HTR-8/SVneo (cell line): Measurements from ENCODE around the gene MYCL.
A peak's percentile ranks its signal among the peaks of the same experiment; 100 is the strongest.
"Not testable (repeated sequence)": the region's sequence is repeated elsewhere in the genome, so short reads cannot be mapped to it uniquely, and the experiment has no call there.

Experiments used
- DNase-seq: peaks from one replicate; pipeline ENCODE4 v3.0.0; 2011; ENCODE audit warnings: low spot score, mixed read lengths; ENCODE audit not compliant: insufficient read length
- FAIRE-seq: peaks from 2 replicates; lab custom pipeline; 2011; peaks lifted over from hg19 to GRCh38; lab: Jason Lieb, UNC

The MYCL gene

DNA sequence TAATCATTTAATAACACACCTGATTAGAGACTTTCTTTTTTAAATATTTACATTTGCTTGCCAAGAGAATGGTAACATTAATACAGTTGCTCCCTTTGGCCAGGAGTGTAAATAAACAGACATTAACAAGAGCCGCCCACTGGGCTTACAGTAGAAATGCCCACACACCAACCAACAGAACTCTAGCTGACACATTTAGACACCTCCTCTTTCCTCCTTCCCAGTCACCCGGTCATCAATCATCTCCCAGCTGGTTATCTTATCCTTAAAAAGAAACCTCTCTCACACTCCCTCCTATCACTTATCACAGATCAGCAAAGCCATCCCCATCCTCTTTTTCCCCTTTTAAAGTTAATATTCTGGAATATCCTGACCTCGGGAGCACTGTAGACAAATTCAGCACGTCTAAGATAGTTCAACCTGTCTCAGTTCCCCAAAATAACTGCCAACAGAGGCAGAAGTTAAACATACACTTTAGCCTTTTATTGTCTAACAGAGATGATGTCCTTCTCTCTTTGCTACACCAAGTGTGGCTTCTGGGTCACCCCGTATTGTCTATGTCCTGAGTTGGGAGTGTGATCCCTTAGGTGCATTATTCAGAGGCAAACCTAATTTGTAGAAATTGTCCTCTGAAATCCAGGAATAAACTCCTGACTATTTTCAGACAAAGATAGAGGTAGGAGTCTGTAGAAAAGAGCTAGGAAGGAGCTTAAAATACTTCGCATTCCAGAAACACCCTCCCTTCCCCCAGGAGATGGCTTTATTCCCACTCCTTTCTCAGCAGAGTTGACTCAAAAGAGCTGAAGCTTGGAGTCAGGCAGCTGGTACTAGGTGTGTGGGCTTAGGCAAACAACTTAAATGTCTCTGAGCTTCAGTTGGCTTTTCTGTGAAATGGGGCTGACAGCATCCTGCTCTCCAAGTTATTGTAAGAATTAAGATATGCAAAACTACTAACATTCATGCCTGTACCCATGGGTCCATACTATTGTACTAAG, 8.8 kb downstream of the MYCL start:
- no peak for FAIRE-seq
- peak; percentile 59 for DNase-seq

DNA sequence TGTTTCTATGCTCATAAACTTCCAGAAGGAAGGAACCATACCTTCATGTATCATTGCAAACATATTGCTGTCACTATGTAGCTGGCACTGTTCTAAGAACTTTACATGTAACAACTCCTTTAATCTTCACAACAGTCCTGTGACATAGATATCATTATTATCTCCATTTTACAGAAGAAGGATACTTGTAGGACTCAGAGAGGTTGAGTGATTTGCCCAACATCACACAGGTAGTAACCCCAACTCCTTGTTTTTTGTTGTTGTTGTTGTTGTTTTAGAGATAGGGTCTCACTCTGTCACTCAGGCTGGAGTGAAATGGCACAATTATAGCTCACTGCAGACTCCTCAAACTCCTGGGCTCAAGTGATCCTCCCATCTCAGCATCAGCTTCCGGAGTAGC, 10.8 kb downstream of the MYCL start:
- DNase-seq (no peak), FAIRE-seq (no peak)

DNA sequence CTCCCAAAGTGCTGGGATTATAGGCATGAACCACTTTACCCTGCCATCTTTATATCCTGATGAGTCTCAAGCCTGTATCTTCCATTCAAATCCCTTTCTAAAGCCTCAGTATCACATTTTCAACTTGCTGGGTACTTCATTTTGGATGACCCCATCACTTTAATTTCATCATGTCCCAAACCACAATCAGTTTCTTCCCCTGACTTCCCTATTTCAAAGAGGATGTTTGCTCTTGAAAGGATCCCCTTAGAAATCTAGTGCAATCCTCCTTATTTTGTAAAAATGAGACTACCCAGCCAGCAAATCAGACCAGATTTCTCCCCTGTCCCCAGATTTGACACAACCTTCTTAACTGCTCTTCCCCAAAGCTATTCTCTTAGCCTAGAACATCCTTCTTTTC, 11.4 kb downstream of the MYCL start:
- DNase-seq: no peak
- FAIRE-seq: no peak

DNA sequence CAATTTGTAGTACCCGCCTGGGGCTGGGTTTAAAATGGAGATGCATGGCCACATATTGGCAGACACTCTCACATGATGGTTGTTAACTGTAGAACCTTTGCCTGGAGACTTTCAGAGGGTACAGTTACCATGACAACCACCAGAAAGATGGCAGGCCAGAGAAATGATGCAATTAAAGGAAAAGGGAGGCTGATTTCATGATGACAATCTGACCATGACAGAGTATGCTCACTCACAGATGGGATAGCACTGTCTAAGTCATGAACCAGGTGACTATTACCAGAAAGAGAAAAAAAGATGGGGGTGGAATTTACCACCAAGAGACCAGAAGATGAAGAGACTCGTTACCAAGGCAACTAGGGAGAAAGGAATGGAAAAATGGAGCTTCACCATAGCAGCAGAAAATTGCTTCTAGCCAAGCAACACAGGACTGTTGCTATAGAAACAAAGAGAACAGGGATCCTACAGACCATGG, 14.9 kb downstream of the MYCL start:
- FAIRE-seq (no peak), DNase-seq (no peak)

DNA sequence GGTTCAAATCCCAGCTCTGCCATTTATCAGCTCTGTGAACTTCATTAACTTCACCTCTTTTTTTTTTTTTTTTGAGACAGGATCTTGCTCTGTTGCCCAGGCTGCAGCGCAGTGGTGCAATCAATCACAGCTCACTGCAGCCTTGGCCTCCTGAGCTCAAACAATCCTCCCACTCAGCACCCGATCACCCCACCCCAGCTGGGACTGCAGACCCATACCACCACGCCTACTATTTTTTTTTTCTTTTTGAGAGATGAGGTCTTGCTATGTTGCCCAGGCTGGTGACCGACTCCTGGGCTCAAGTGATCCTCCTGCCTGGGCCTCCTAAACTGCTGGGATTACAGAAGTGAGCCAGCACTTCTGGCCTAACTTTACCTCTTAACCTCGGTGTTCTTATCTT, 16.2 kb downstream of the MYCL start:
- DNase-seq (no peak), FAIRE-seq (no peak)

DNA sequence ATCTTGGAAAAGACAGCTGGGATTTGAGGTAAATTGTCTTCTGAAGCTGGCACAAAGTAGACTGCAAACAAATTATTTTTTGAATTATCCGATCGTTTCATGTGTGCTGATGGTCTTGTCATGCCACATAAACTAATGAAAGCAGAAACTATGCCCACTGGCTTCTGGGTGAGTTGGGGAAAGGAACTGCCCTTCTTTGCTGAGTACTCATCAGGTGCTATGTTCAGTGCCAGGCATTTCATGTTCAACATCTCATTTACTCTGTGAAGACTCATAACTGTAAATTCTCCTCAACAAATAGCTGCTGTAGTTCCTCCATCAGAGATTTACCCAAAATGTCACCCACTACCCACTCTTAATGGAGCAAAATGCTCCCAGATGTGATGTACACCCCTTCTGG, 19.6 kb downstream of the MYCL start:
- DNase-seq (no peak), FAIRE-seq (no peak)

DNA sequence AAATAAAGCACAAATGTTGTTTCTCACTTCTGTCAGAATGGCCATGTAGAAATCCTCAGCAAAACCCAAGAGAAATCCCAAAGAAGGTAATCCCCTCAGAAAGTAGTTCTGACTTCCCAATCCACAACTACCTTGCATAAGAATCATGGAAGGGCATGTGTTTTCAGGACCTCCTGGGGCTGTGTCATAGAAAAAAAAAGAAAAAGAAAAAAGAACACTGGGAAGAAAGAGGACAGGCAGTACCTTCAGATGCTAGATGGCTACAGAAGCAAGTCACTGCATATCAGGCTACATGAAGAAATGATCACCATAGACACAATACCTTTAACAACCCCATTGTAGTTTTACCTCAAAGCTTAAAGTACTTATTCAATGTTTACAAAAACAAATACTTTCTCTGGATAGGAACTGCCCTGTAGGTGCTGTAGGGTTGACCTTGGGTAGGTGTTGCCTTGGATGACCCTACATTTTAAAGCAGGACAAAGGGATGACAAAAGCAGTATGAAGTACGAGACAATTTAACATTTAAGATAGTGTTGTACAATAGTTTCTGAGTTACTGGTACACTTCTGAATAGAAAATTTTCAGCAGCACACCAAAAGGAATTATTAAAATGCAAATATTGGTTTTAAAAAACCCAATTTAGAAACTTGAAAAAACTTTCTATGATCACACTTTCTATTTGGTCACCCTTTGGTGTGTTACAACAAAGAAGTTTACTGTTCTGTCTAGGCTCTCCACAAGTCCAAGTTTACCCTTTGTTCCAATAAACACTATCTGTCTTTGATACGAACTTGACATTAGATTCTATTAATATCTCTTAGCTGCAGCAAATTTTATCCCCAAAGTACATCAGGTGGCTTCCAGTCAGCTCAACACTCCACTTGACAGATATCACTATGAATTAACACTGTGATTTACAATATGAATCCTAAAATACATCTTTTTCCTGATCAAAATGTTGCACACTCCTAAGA, 23.4 kb downstream of the MYCL start:
- DNase-seq: no peak
- FAIRE-seq: no peak

DNA sequence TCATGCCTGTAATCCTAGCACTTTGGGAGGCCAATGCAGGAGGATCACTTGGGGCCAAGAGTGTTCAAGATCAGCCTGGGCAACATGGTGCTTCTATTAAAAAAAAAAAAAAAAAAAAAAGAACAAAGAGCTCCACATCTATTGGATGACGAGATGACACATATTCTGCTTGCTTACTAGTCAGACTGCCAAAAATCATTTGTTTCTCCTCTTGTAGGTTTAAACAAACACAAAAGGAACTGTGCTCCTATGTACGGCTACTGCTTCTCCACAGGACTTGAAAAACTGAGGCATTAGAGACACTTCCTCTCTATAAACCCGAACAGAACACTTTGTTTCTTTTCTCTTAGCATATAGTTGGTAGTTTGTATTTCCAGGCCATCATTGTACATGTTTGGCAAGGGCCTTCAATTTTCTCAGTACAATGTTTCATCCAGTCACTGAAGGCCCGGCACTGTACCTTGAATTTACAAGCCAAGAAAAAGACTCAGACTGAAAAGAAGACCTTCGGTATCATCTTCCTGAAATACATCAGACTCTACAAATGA, 24.4 kb downstream of the MYCL start:
- DNase-seq: no peak
- FAIRE-seq: no peak

DNA sequence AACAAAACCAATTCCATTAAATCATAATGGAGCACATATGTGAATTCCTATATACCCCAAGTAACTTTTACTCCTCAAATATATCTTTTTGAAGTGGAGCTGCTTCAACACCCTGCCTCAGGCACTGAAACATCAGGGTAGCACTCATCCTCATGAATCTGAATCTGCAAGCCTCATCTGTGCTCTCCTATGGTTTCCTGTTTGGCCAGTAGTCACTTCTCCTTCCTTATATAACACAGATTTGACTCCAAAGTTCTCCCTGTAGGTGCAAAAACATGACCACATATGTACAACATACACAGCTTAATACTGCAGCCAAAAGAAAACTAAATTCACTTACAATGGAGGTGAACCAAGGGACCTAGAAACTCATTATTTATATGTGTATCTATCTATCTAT, 25.6 kb downstream of the MYCL start:
- DNase-seq: no peak

DNA sequence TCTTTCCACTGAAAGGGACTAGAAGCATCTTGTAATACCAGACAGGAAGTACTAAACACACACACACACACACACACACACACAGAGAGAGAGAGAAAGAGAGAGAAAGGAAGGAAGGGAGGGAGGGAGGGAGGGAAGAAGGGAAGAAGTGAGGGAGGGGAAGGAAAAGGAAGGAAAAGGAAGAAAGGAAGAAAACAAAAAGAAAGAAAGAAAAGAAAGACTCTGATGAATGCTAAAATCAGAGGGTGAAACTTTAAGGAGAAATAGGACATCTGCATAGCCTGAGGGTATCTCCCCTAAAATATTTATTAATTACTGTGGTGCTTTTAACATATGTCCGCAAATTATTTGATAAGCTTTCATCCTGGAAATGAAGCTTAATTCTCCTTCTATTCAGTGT, 29.0 kb downstream of the MYCL start:
- no peak for FAIRE-seq

More for the DNA sequence above, 25.6 kb downstream of the MYCL start:
- FAIRE-seq: no peak

DNA sequence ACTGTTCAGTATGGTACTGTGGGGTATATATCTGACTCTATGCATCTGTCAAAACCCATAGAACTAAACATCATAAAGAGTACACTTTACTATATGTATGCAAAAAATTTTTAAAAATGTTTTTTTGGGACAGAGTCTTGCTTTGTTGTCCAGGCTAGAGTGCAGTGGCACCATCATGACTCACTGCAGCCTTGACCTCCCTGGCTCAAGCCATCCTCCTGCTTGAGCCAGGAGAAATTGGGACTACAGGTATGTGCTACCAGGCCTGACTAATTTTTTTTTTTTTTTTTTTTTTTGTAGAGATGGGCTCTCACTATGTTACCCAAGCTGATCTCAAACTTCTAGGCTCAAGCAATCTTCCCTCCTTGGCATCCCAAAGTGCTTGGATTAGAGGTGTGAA, 29.9 kb downstream of the MYCL start:
- DNase-seq: no peak
- FAIRE-seq: no peak

More for the DNA sequence above, 29.0 kb downstream of the MYCL start:
- DNase-seq: no peak

DNA sequence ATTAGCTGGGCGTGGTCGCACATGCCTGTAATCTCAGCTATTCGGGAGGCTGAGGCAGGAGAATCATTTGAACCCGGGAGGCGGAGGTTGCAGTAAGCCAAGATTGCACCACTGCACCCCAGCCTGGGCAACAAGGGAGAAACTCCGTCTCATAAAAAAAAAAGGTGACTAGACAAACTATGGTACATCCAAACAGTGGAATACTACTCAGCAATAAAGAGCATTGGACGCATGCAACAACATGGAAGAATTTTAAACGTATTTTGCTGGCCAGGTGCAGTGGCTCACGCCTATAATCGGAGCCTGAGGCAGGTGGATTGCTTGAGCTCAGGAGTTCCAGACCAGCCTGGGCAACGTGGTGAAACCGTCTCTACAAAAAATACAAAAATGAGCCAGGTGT, 30.7 kb downstream of the MYCL start:
- not testable (repeated sequence) for DNase-seq, FAIRE-seq

DNA sequence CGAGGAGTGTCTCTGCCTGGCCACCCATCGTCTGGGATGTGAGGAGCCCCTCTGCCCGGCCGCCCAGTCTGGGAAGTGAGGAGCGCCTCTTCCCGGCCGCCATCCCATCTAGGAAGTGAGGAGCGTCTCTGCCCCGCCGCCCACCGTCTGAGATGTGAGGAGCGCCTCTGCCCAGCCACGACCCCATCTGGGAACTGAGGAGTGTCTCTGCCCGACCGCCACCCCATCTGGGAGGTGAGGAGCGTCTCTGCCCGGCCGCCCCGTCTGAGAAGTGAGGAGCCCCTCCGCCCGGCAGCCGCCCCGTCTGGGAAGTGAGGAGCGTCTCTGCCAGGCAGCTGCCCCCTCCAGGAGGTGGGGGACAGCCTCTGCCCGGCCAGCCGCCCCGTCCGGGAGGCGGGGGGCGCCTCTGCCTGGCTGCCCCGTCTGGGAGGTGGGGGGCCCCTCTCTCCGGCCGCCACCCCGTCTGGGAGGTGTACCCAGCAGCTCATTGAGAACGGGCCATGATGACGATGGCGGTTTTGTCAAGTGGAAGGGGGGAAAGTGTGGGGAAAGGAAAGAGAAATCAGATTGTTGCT, 32.1 kb downstream of the MYCL start:
- not testable (repeated sequence) for FAIRE-seq, DNase-seq

DNA sequence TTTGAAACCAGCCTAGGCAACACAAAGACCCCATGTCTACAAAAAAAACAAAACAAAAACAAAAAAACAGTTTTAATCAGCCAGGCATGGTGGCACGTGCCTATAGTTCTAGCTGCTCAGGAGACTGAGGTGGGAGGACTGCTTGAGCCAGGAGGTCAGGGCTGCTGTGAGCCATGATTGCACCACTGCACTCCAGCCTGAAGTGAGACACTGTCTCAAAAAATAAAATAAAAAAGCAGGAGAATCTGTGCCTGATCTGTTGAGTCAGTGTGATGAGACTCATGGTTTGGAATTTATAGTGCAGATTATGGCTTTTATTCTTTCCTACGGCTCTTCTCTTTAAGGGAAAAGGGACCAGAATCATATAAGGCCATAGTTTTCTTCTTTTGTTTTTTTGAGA, 35.0 kb downstream of the MYCL start:
- FAIRE-seq: no peak

DNA sequence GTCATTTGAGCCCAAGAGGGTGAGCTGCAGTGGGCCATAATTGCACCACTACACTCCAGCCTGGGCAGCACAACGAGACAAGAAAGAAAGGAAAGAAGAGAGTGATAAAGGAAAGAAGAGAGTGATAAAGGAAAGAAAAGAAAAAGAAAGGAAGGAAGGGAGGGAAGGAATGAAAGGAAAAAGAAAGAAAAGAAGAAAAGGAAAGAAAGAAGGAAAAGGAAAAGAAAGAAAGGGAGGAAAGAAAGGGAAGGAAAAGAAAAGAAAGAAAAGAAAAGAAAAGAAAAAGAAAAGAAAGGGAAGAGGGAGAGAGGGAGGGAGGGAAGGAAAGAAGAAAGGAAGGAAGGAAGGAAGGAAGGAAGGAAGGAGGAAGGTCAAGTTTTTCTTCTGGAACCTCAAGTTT, 36.0 kb downstream of the MYCL start:
- FAIRE-seq: no peak
- no peak for DNase-seq

More for the DNA sequence above, 35.0 kb downstream of the MYCL start:
- DNase-seq: no peak

DNA sequence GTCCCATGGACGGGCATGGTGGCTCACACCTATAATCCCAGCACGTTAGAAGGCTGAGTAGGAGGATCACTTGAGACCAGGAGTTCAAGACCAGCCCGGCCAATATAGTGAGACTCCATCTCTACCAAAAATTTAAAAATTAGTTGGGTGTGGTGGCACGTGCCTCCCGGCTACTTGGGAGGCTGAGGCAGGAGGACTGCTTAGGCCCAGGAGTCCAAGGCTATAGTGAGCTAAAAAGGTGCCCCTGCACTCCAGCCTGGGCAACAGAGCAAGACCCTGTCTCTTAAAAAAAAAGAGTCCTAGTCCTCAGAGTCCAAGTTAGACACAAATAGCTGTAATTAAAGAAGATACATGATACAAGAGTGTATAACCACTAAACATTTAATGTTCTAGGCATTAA, 38.5 kb downstream of the MYCL start:
- FAIRE-seq (no peak), DNase-seq (no peak)

DNA sequence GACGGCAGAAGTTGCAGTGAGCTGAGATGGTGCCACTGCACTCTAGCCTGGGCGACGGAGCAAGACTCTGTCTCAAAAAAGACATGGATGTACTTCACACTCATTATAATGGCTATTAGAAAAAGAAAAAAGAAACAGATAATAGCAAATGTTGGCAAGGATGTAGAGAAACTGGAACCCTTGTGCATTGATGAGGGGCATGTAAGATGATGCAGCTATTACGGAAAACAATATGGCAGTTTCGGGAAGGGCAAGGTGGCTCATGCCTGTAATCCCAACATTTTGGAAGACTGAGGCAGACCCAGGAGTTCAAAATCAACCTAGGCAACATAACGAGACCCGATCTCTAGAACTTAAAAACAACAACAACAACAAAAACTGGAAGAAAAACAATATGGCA, 40.7 kb downstream of the MYCL start:
- no peak for DNase-seq
- no peak for FAIRE-seq

DNA sequence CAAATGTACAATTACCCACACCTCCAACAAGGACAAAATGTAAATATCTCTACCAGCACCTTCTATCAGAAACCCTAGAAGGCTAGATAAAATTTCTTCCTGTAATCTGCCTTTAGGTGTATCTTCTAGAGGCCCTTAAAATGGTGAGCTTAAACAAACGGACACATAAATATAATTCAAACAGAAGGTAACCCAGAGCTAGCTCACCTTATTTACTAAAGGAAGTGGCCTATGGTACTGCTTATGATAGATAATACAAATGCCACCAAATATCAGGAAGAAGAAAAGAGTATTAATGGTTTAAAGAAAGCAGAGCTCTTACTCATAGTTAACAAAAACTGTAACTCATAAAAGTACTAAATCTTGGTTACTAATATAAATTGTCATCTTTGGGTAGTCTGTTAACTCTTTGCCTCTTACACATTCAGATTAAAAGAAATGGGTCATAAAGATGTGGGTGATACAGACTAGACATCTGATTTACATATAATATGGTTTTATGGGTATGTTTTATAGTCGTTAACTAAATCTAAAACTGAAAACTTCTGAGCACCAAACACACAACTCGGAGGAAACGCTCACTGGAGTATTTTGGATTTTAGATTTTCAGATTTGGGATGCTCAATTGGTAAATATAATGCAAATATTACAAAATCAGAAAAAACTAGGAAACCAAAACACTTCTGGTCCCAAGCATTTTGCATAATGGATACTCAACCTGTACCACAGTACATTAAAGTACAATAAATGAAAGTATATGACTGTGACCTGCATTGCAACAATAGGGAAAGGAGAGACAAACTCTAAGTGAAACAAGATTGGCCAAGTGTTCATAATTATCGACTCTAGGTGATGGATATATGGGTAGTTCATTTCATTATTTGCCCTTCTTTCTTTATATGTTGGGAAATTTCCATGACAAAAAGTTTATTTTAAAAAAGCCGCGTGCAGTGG, 41.6 kb downstream of the MYCL start:
- no peak for FAIRE-seq
- no peak for DNase-seq

DNA sequence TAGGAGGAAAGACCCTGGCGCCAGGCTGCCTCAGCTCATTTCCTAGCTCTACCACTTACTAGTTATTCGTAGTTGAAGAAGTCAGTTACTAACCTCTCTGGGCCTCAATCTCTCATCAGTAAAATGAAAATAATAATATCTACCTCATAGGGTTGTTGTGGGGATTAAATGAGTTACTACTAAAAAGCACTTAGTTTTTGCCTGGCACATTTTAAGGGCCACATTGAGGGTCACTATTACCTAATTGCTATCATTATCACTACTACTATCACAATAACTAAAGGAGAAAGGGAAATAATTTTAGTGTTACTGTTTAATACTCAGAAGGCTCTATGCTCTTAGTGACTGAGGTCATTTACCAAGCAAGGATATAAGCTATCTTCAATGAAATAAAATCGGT, 43.4 kb downstream of the MYCL start:
- no peak for DNase-seq
- no peak for FAIRE-seq
